Measurements from ENCODE around the gene CHCHD6. TPM values are rescaled to one million over a fixed set of nuclear protein-coding genes. Genes with fewer than 3 reads are reported as not detected.

The CHCHD6 gene
- total and polyA plus RNA-seq, 2 donors (not counting 3 experiments of a cell fraction or from before 2014, with no cell fraction given): 8.4 to 10.1 TPM

GRCh38 chr3:126914226-126914625, 210.2 kb downstream of the CHCHD6 start:
- intact Hi-C loops (cut with micrococcal nuclease): loop anchor here (10.0 kb wide), 1 partner anchor 439 kb away; the partner anchor contains the start of gene ZXDC
- no TSS peak for BruUV-seq (replicated peaks)
- no peaks in the 10 kb centered on the region for H4K20me1 ChIP-seq (replicated peaks; ENCODE audit: control insufficient read depth, extremely low read depth, insufficient read depth, low read length)

More at GRCh38 chr3:126914226-126914625, 210.2 kb downstream of the CHCHD6 start:
- no peak overlapping the region for H2AFZ ChIP-seq (ENCODE audit: low read depth, low read length)
- H3K36me3 ChIP-seq (ENCODE audit: control insufficient read depth in 2 of 2, extremely low read depth in 1 of 2, insufficient read depth in 2 of 2, low read length in 2 of 2): no peaks in the 10 kb centered on the region
- FAIRE-seq (no peak), DNase-seq (ENCODE audit: low read depth, low spot score) (no peak)
- no peaks in the 10 kb centered on the region for H3K79me2 ChIP-seq (ENCODE audit: control insufficient read depth, insufficient read depth, low read length)
- dilution Hi-C loops (cut with MboI; ENCODE audit: extremely low pct_ligation_motif_present, low sequenced_read_pairs): no loop called here
- H3K4me1 ChIP-seq (ENCODE audit: control insufficient read depth, extremely low read depth, insufficient read depth, low read length): peaks cover 21% of the 10 kb centered on the region
- CTCF ChIA-PET: interaction anchor here (0.6 to 1.7 kb wide), 3 partner anchors 13 to 68 kb away, joined by 3 to 7 read pairs (median 3); partner anchors contain the start of gene PLXNA1
- peaks cover 29 to 35% of the 10 kb centered on the region in 2 experiments for H3K27me3 ChIP-seq (ENCODE audit: control insufficient read depth in 2 of 2, insufficient read depth in 2 of 2, low read length in 2 of 2)
- H3K4me2 ChIP-seq (ENCODE audit: insufficient read depth, low read length): no peak overlapping the region
- H3K27ac ChIP-seq (ENCODE audit: insufficient read depth, low read depth, low read length): no peak overlapping the region
- TF ChIP-seq FOS (IDR thresholded peaks at IDR 0.05; ENCODE audit: borderline replicate concordance, insufficient read depth, low read length) (no peak), CTCF (IDR thresholded peaks at IDR 0.05; ENCODE audit: extremely low read depth in 1 of 2, insufficient read depth in 1 of 2, low read depth in 1 of 2, low read length in 2 of 2) (no peak), MAX (IDR thresholded peaks at IDR 0.05; ENCODE audit: insufficient read depth, insufficient read length) (no peak), JUN (IDR thresholded peaks at IDR 0.05; ENCODE audit: borderline replicate concordance, insufficient read depth, insufficient read length, low read depth) (no peak), EZH2 (IDR thresholded peaks at IDR 0.05; ENCODE audit: borderline replicate concordance, low read depth, low read length, severe bottlenecking) (no peak)
- no peak overlapping the region for H3K9ac ChIP-seq (replicated peaks; ENCODE audit: extremely low read depth, insufficient read depth, low read length)
- H3K4me3 ChIP-seq (replicated peaks in 1 of 3; ENCODE audit: insufficient read depth in 1 of 3, low read depth in 1 of 3, low read length in 3 of 3): no peak overlapping the region
- H3K9me1 ChIP-seq (replicated peaks; ENCODE audit: control insufficient read depth, extremely low read depth, insufficient read depth, low read length): no peaks in the 10 kb centered on the region
- no peaks in the 10 kb centered on the region for H3K9me3 ChIP-seq (replicated peaks; ENCODE audit: control insufficient read depth, insufficient read depth, low read length)
- POLR2A ChIA-PET: no interaction called here

Measured in endothelial cell of umbilical vein (primary cell).